K562 (cell line): ENCODE data around the gene MRPS31. TPM values are rescaled to one million over a fixed set of nuclear protein-coding genes. Genes with fewer than 3 reads are reported as not detected.

ENCODE experiments used
- BCLAF1 ChIP-seq, 2 experiments: fragments of 450-650 bp in 1 of 2; IDR thresholded peaks; 2 replicates each; pipeline ENCODE4 v1.6.1; 2011 to 2017; ENCODE audit warnings: low read depth in 2 of 2, antibody characterized with exemption in 1 of 2, borderline replicate concordance in 1 of 2, low read length in 1 of 2, mild to moderate bottlenecking in 1 of 2, mixed read lengths in 1 of 2; ENCODE audit not compliant: control insufficient read depth in 1 of 2
- ELF2 ChIP-seq: fragments of 250-450 bp; sonication (Bioruptor Pico); IDR thresholded peaks from 2 replicates; pipeline ENCODE4 v1.5.0; 2021; ENCODE audit warnings: mild to moderate bottlenecking
- FOXA1 ChIP-seq: fragments of 450-650 bp; IDR thresholded peaks from 2 replicates; pipeline ENCODE4 v1.6.1; 2016; ENCODE audit warnings: mild to moderate bottlenecking, borderline replicate concordance
- HES1 ChIP-seq: fragments of 450-650 bp; IDR thresholded peaks from 2 replicates; pipeline ENCODE4 v1.6.1; 2016; ENCODE audit warnings: low read depth, mild to moderate bottlenecking, moderate library complexity
- HLTF ChIP-seq: fragments of 450-650 bp; IDR thresholded peaks from 2 replicates; pipeline ENCODE4 v1.6.1; 2016
- KAT2B ChIP-seq: IDR thresholded peaks from one replicate; pipeline ENCODE4 v1.6.1; 2012; ENCODE audit warnings: low read depth, mild to moderate bottlenecking, control low read depth, inconsistent platforms, low read length, moderate library complexity
- KDM2B ChIP-seq: fragments of 250-450 bp; sonication (Bioruptor Pico); IDR thresholded peaks from 2 replicates; pipeline ENCODE4 v1.8.0; 2021; ENCODE audit warnings: mild to moderate bottlenecking, moderate library complexity
- MEIS2 ChIP-seq: fragments of 450-650 bp; IDR thresholded peaks from 2 replicates; pipeline ENCODE4 v1.6.1; 2014; ENCODE audit warnings: mild to moderate bottlenecking; ENCODE audit not compliant: partially characterized antibody
- NEUROD1 ChIP-seq: fragments of 150-350 bp; IDR thresholded peaks from 2 replicates; pipeline ENCODE4 v1.6.1; 2014; ENCODE audit warnings: borderline replicate concordance, low read length, low read depth; ENCODE audit not compliant: partially characterized antibody
- NFIC ChIP-seq: fragments of 450-650 bp; IDR thresholded peaks from 2 replicates; pipeline ENCODE4 v1.6.1; 2017; ENCODE audit warnings: mild to moderate bottlenecking, inconsistent platforms
- NFRKB ChIP-seq: fragments of 450-650 bp; IDR thresholded peaks from 2 replicates; pipeline ENCODE4 v1.6.1; 2016; ENCODE audit warnings: low read depth
- NRF1 ChIP-seq, 2 experiments: fragments of 450-650 bp; IDR thresholded peaks in 1 of 2; conservative IDR thresholded peaks in 1 of 2; 2 replicates each; pipeline ENCODE4 v1.6.1; 2014; ENCODE audit warnings: mild to moderate bottlenecking in 2 of 2
- RAD21 ChIP-seq, 2 experiments: fragments of 250-450 bp in 1 of 2; fragments of 450-650 bp in 1 of 2; sonication (Bioruptor Pico) in 1 of 2; formaldehyde crosslinking in 1 of 2; IDR thresholded peaks in 1 of 2; conservative IDR thresholded peaks in 1 of 2; 2 replicates each; pipeline versions ENCODE4 v1.4.0 to v1.8.0; 2020 to 2022; ENCODE audit warnings: mild to moderate bottlenecking in 2 of 2, moderate library complexity in 1 of 2
- RBM22 ChIP-seq: fragments of 200-400 bp; formaldehyde crosslinking; IDR thresholded peaks from 2 replicates; pipeline ENCODE4 v1.6.1; 2018; ENCODE audit warnings: low read length, low read depth; ENCODE audit not compliant: poor library complexity, severe bottlenecking
- SIN3A ChIP-seq, 2 experiments: fragments of 150-350 bp in 1 of 2; IDR thresholded peaks; 2 replicates each; pipeline ENCODE4 v1.6.1; 2011 to 2016; ENCODE audit warnings: borderline replicate concordance in 2 of 2, low read depth in 2 of 2, low read length in 2 of 2, mild to moderate bottlenecking in 2 of 2, moderate library complexity in 2 of 2; ENCODE audit not compliant: control insufficient read depth in 1 of 2
- ZFP30 ChIP-seq: fragments of 250-450 bp; sonication (Bioruptor Pico); IDR thresholded peaks from 2 replicates; pipeline ENCODE4 v1.8.0; 2022; ENCODE audit warnings: moderate library complexity, mild to moderate bottlenecking, inconsistent platforms, borderline replicate concordance
- ZNF174 ChIP-seq: fragments of 250-450 bp; sonication (Bioruptor Pico); IDR thresholded peaks from 2 replicates; pipeline ENCODE4 v1.4.0; 2020; ENCODE audit warnings: mild to moderate bottlenecking
- ZNF583 ChIP-seq: fragments of 250-450 bp; sonication (Bioruptor Pico); IDR thresholded peaks from 2 replicates; pipeline ENCODE4 v1.4.0; 2020
- ZNF584 ChIP-seq: fragments of 200-800 bp; sonication (Bioruptor generic); IDR thresholded peaks from 2 replicates; pipeline ENCODE4 v1.6.1; 2016; ENCODE audit warnings: low read depth, mild to moderate bottlenecking, missing genetic modification characterization, missing compliant biosample characterization
- ZZZ3 ChIP-seq: fragments of 450-650 bp; IDR thresholded peaks from 2 replicates; pipeline ENCODE4 v1.6.1; 2016; ENCODE audit warnings: antibody characterized with exemption, mild to moderate bottlenecking, moderate library complexity
- polyA plus RNA-seq, 8 experiments: library from polyadenylated mRNA; depleted of rRNA in 4 of 8; stranded (reverse) in 5 of 8; unstranded in 3 of 8; fragments of >200 nt; fragmentation: Nextera tagmentation in 2 of 8; fragmentation: Illumina TruSeq in 1 of 8; extraction: Ambion mirVana in 2 of 8; extraction: Trizol in 1 of 8; gene quantifications; 2 replicates each; pipeline versions ENCODE4 v1.2.1 to v1.2.3, GENCODE V29; 2011 to 2014; ENCODE audit warnings: inconsistent platforms in 1 of 8, missing spikeins in 1 of 8
- total RNA-seq, 7 experiments: library from RNA; depleted of rRNA in 6 of 7; stranded (reverse); fragments of >200 nt in 6 of 7; fragmentation: Illumina TruSeq in 2 of 7; extraction: Trizol in 2 of 7; gene quantifications; 2 replicates each; pipeline versions ENCODE4 v1.2.1 to v1.2.3, GENCODE V29; 2011 to 2021; ENCODE audit warnings: low replicate concordance in 1 of 7
- TF ChIP-seq, protein P1 (sequence below): fragments of 250-450 bp; sonication (Bioruptor Pico); IDR thresholded peaks from 2 replicates; pipeline ENCODE4 v1.9.0; 2021; ENCODE audit warnings: mild to moderate bottlenecking, inconsistent platforms

MRPS31 gene
- total and polyA plus RNA-seq, 9 of the 15 experiments (the other 6 are each of a cell fraction or from before 2014, with no cell fraction given), result 20.3 to 57.8 (median 37.1) TPM

GRCh38 chr13:40789275-40790153 is 18.5 kb upstream of the MRPS31 start, which contains the start of gene SLC25A15 (continued):
- TF ChIP-seq BCLAF1 (IDR thresholded peaks at IDR 0.05; ENCODE audit: borderline replicate concordance in 1 of 2, control insufficient read depth in 1 of 2, low read depth in 2 of 2, low read length in 1 of 2), result no peak
- no peak for TF ChIP-seq ZNF174 (CRISPR knock-in tag)
- no peak for TF ChIP-seq NFRKB
- TF ChIP-seq ZZZ3, result no peak
- 0 out of 2 replicates have a peak, but pooled peaks have one; percentile 26 for TF ChIP-seq ELF2
- TF ChIP-seq ZFP30 (CRISPR knock-in tag), result no peak
- TF ChIP-seq NFIC, result no peak
- no peak for TF ChIP-seq MEIS2
- no peak for TF ChIP-seq HLTF
- no peak for TF ChIP-seq HES1
- TF ChIP-seq NRF1 (conservative IDR thresholded peaks at IDR 0.05 in 1 of 2, IDR thresholded peaks at IDR 0.05 in 1 of 2), result no peak; a peak in 2 of 4 replicates
- TF ChIP-seq KAT2B, result no peak
- no peak for TF ChIP-seq NEUROD1
- no peak for TF ChIP-seq ZNF583 (CRISPR knock-in tag)
- TF ChIP-seq ZNF584 (CRISPR knock-in tag), result no peak
- no peak for TF ChIP-seq FOXA1
- TF ChIP-seq RBM22, result no peak
- TF ChIP-seq, protein P1, sequence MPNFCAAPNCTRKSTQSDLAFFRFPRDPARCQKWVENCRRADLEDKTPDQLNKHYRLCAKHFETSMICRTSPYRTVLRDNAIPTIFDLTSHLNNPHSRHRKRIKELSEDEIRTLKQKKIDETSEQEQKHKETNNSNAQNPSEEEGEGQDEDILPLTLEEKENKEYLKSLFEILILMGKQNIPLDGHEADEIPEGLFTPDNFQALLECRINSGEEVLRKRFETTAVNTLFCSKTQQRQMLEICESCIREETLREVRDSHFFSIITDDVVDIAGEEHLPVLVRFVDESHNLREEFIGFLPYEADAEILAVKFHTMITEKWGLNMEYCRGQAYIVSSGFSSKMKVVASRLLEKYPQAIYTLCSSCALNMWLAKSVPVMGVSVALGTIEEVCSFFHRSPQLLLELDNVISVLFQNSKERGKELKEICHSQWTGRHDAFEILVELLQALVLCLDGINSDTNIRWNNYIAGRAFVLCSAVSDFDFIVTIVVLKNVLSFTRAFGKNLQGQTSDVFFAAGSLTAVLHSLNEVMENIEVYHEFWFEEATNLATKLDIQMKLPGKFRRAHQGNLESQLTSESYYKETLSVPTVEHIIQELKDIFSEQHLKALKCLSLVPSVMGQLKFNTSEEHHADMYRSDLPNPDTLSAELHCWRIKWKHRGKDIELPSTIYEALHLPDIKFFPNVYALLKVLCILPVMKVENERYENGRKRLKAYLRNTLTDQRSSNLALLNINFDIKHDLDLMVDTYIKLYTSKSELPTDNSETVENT (CRISPR knock-in tag), result peak; percentile 53; the same call in 1 of the 2 replicates
- peak in 1 of 2 experiments; percentile 37; a peak in 2 of 4 replicates for TF ChIP-seq RAD21 (CRISPR knock-in tag; conservative IDR thresholded peaks at IDR 0.05 in 1 of 2, IDR thresholded peaks at IDR 0.05 in 1 of 2)
- no peak for TF ChIP-seq KDM2B (CRISPR knock-in tag)
- peak in 1 of 2 experiments; percentile 56; a peak in 1 of 4 replicates for TF ChIP-seq SIN3A (IDR thresholded peaks at IDR 0.05; ENCODE audit: borderline replicate concordance in 2 of 2, control insufficient read depth in 1 of 2, low read depth in 2 of 2, low read length in 2 of 2)
